DMS 273 (cell line): ENCODE data around the gene SYNJ2.

Source experiments
- DNase-seq: peaks from one replicate; lab custom pipeline; 2025; ENCODE audit not compliant: unreplicated experiment; lab: John Stamatoyannopoulos, UW

SYNJ2 gene

GRCh38 chr6:158115508-158115907 is 133.8 kb downstream of the SYNJ2 start:
- no peak for DNase-seq

GRCh38 chr6:158118886-158119285 is 137.2 kb downstream of the SYNJ2 start:
- peak; percentile 12 for DNase-seq

DNA sequence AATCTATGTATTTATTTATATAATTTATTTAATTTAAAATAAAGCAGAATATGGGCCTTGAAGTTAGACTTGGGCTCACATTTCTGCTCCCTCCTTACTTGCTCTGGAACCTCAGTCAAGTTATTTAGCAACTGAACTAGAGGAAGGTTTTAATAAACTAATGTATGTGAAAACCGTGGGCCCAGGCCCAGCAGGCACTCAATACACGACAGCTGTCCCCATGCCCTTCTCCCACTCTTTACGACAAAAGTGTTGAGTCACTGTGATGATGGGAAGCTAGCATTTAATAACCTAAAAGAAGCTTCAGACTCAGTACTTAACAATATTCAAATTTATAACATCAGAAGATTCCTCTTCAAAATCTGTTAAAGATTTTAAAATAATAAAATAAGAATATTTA is 139.7 kb downstream of the SYNJ2 start:
- DNase-seq = peak; percentile 47

- no peak for DNase-seq
Observed at GRCh38 chr6:158122048-158122447, 140.4 kb downstream of the SYNJ2 start.

GRCh38 chr6:158124288-158124687 is 142.6 kb downstream of the SYNJ2 start:
- DNase-seq = no peak

- DNase-seq = no peak
Observed at GRCh38 chr6:158125271-158125670, 143.6 kb downstream of the SYNJ2 start.

DNA sequence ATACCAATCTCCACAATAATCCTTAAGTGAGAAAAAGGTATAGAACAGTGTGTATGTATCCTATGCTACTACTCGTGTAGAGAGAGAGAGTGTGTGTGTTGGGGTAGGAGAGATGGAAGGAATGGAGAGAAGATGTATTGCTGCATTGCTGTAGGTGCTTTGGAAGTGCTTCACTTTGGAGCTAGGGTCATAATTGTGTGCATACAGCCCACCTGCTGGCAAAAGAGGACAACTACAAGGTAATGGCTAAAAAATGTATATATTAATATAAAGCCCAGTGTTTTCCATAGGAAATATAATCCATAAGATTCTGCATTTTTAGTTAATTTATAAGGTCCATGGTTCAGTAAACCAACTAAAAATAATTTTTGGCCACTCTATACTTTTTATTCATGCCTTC is 150.3 kb downstream of the SYNJ2 start:
- peak; percentile 67 for DNase-seq

- no peak for DNase-seq
Observed at GRCh38 chr6:158142789-158143188, 161.1 kb downstream of the SYNJ2 start.

- DNase-seq = peak; percentile 26
Observed at GRCh38 chr6:158143700-158144099, 162.0 kb downstream of the SYNJ2 start.
